Activated B cell treated with CpG ODN at 0.5 μM for 24 hours (primary cell): ENCODE data around the gene MIGA2. TPM values are rescaled to one million over a fixed set of nuclear protein-coding genes. Genes with fewer than 3 reads are reported as not detected.

Experiments
- ATAC-seq: fragments of 200-7000 bp; cut with Tn5 transposase; one replicate; pipeline ENCODE4 v1.10.0; 2021; ENCODE audit warnings: low read depth, mild to moderate bottlenecking, moderate library complexity
- CTCF ChIA-PET: fragments of 350-600 bp; sonication (Branson Sonifier 250); formaldehyde crosslinking; loops from one replicate; lab custom pipeline; 2021; ENCODE audit warnings: antibody characterized with exemption; lab: Charles Lee
- POLR2A ChIA-PET: fragments of 350-600 bp; sonication (Branson Sonifier 250); formaldehyde crosslinking; loops from one replicate; lab custom pipeline; 2021; ENCODE audit warnings: antibody characterized with exemption; lab: Charles Lee
- DNase-seq: peaks from one replicate; pipeline ENCODE4 v3.0.0; 2022
- H3K27ac Mint-ChIP-seq: one replicate; pipeline ENCODE4 v1.8.0; 2020; ENCODE audit warnings: mixed read lengths
- H3K27me3 Mint-ChIP-seq: one replicate; pipeline ENCODE4 v1.8.0; 2021; ENCODE audit warnings: mixed read lengths
- H3K36me3 Mint-ChIP-seq: one replicate; pipeline ENCODE4 v1.8.0; 2021; ENCODE audit warnings: low read depth, mixed read lengths
- H3K4me1 Mint-ChIP-seq: one replicate; pipeline ENCODE4 v1.8.0; 2021; ENCODE audit warnings: mixed read lengths
- H3K4me3 Mint-ChIP-seq: one replicate; pipeline ENCODE4 v1.8.0; 2020; ENCODE audit warnings: mild to moderate bottlenecking, mixed read lengths
- H3K9me3 Mint-ChIP-seq: one replicate; pipeline ENCODE4 v1.8.0; 2020; ENCODE audit warnings: mixed read lengths
- intact Hi-C: fragments of 100-400 bp; cut with micrococcal nuclease; formaldehyde crosslinking; loops from one replicate; pipeline ENCODE4 v1.15.1; 2024
- total RNA-seq: library from RNA; stranded (reverse); gene quantifications from 2 replicates; pipeline ENCODE4 v1.2.3, GENCODE V29; 2022
- TF ChIP-seq, protein P1 (sequence below): fragments of 200-600 bp; IDR thresholded peaks from one replicate; pipeline ENCODE4 v1.8.0; 2022; ENCODE audit warnings: antibody characterized with exemption, mild to moderate bottlenecking

Gene MIGA2
- total RNA-seq, 1 donor from 2014 or later: 50.0 TPM

- POLR2A ChIA-PET: interaction anchor here (0.9 kb wide), 1 partner anchor 12 kb away, joined by 4 read pairs; no protein-coding TSS in a partner anchor
- intact Hi-C loops: no loop called here
- TF ChIP-seq, protein P1, sequence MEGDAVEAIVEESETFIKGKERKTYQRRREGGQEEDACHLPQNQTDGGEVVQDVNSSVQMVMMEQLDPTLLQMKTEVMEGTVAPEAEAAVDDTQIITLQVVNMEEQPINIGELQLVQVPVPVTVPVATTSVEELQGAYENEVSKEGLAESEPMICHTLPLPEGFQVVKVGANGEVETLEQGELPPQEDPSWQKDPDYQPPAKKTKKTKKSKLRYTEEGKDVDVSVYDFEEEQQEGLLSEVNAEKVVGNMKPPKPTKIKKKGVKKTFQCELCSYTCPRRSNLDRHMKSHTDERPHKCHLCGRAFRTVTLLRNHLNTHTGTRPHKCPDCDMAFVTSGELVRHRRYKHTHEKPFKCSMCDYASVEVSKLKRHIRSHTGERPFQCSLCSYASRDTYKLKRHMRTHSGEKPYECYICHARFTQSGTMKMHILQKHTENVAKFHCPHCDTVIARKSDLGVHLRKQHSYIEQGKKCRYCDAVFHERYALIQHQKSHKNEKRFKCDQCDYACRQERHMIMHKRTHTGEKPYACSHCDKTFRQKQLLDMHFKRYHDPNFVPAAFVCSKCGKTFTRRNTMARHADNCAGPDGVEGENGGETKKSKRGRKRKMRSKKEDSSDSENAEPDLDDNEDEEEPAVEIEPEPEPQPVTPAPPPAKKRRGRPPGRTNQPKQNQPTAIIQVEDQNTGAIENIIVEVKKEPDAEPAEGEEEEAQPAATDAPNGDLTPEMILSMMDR: no peak
- no peaks in the 10 kb centered on the region for H3K4me1 Mint-ChIP-seq
- CTCF ChIA-PET: no interaction called here
- H3K36me3 Mint-ChIP-seq: no peaks in the 10 kb centered on the region
- no peak overlapping the region for H3K4me3 Mint-ChIP-seq
- H3K27me3 Mint-ChIP-seq: no peaks in the 10 kb centered on the region
- no peak for ATAC-seq
- H3K9me3 Mint-ChIP-seq: no peaks in the 10 kb centered on the region
- no peak for DNase-seq
- no peak overlapping the region for H3K27ac Mint-ChIP-seq
These were observed 61.4 kb downstream of the MIGA2 start for GRCh38 chr9:129097671-129098306.

DNA sequence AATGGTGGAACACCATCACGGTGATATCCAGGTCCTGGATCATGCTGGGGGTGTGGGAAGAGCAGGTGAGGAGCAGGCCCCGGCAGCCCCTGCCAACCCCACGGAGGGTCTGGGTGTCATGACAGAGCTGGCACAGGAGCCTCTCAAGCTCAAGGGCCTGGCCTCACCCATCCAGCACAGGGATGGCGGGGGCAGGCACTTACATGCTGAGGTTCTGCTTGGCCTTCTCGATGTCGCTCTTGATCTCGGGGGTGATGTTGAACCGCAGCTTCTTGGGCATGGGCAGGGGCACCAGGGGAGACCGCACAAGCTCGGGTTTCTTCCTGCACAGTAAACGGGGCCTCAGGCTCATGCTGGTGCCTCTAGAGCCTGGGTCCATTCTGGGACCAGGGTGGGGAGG is 61.9 kb downstream of the MIGA2 start:
- H3K9me3 Mint-ChIP-seq: no peaks in the 10 kb centered on the region
- H3K36me3 Mint-ChIP-seq: no peaks in the 10 kb centered on the region
- DNase-seq (no peak), ATAC-seq (no peak)
- TF ChIP-seq, protein P1: no peak
- intact Hi-C loops: no loop called here
- no peak overlapping the region for H3K4me3 Mint-ChIP-seq
- H3K27me3 Mint-ChIP-seq: no peaks in the 10 kb centered on the region
- H3K4me1 Mint-ChIP-seq: no peaks in the 10 kb centered on the region
- POLR2A ChIA-PET: interaction anchor here (0.9 kb wide), 1 partner anchor 11 kb away, joined by 4 read pairs; no protein-coding TSS in a partner anchor
- H3K27ac Mint-ChIP-seq: no peak overlapping the region
- CTCF ChIA-PET: no interaction called here

- no peak overlapping the region for H3K27ac Mint-ChIP-seq
- no peak for ATAC-seq
- TF ChIP-seq, protein P1: no peak
- H3K27me3 Mint-ChIP-seq: no peaks in the 10 kb centered on the region
- intact Hi-C loops: no loop called here
- no peaks in the 10 kb centered on the region for H3K9me3 Mint-ChIP-seq
- no peak for DNase-seq
- H3K4me1 Mint-ChIP-seq: no peaks in the 10 kb centered on the region
- H3K4me3 Mint-ChIP-seq: no peak overlapping the region
- POLR2A ChIA-PET: interaction anchor here (0.6 kb wide), 1 partner anchor 456 kb away, joined by 5 read pairs; no protein-coding TSS in a partner anchor
- CTCF ChIA-PET: no interaction called here
- no peaks in the 10 kb centered on the region for H3K36me3 Mint-ChIP-seq
These were observed 64.2 kb downstream of the MIGA2 start for GRCh38 chr9:129100383-129101169.

DNA sequence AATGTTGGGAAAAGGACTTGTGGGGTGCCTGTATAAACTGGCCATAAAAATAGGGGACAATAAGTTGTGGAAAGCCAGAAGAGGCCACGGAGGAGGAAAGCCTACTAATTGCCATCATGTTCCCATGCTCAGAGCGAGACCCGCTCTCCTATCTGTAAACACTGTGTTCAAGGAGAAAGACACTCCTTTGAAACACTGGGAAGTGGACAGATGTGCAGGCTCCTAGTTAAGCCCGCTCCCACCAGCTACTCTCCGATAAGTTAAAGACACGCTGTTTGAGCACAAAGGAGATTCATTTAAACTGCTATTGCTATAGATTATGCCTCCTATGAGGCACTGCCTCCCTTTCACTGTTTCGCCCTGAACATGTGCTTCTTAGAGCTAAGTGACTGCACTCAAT is 64.9 kb downstream of the MIGA2 start:
- ChIA-PET CTCF (no interaction called here), POLR2A (interaction anchor here (0.6 kb wide), 1 partner anchor 456 kb away, joined by 5 read pairs; no protein-coding TSS in a partner anchor)
- Mint-ChIP-seq H3K36me3 (no peaks in the 10 kb centered on the region), H3K27ac (no peak overlapping the region), H3K9me3 (no peaks in the 10 kb centered on the region), H3K4me3 (no peak overlapping the region), H3K4me1 (no peaks in the 10 kb centered on the region), H3K27me3 (no peaks in the 10 kb centered on the region)
- TF ChIP-seq, protein P1: no peak
- DNase-seq (no peak), ATAC-seq (no peak)
- intact Hi-C loops: no loop called here

- Mint-ChIP-seq H3K27ac (no peak overlapping the region), H3K36me3 (no peaks in the 10 kb centered on the region), H3K4me3 (no peak overlapping the region), H3K9me3 (no peaks in the 10 kb centered on the region), H3K27me3 (no peaks in the 10 kb centered on the region), H3K4me1 (no peaks in the 10 kb centered on the region)
- no peak for ATAC-seq
- ChIA-PET POLR2A (no interaction called here), CTCF (no interaction called here)
- DNase-seq: no peak
- intact Hi-C loops: no loop called here
- TF ChIP-seq, protein P1: no peak
These were observed 65.7 kb downstream of the MIGA2 start for GRCh38 chr9:129102095-129102525.
